Ramos (cell line): ENCODE results near the gene IL18RAP.

ENCODE experiments used
- in situ Hi-C: fragments of 300-500 bp; cut with MboI; formaldehyde crosslinking; loops from one replicate; pipeline ENCODE4 v1.14.3; 2022; ENCODE audit warnings: low sequenced_read_pairs; ENCODE audit not compliant: unreplicated experiment

IL18RAP gene

GRCh38 chr2:102449370-102449974 is 26.5 kb downstream of the IL18RAP start:
- in situ Hi-C loops: no loop called here

- in situ Hi-C loops: no loop called here
These were observed 29.0 kb downstream of the IL18RAP start for GRCh38 chr2:102451968-102452367.

- in situ Hi-C loops: no loop called here
These were observed 30.5 kb downstream of the IL18RAP start for GRCh38 chr2:102453501-102453900.

GRCh38 chr2:102455061-102455670 is 32.2 kb downstream of the IL18RAP start:
- in situ Hi-C loops: no loop called here

- in situ Hi-C loops: no loop called here
These were observed 37.5 kb downstream of the IL18RAP start for GRCh38 chr2:102460467-102460866.

- in situ Hi-C loops: no loop called here
These were observed 38.2 kb downstream of the IL18RAP start for GRCh38 chr2:102461188-102461587.

GRCh38 chr2:102463160-102463559 is 40.2 kb downstream of the IL18RAP start:
- in situ Hi-C loops: no loop called here

GRCh38 chr2:102470168-102470567 is 47.2 kb downstream of the IL18RAP start:
- in situ Hi-C loops: no loop called here

GRCh38 chr2:102473020-102473419 is 50.1 kb downstream of the IL18RAP start, which contains the start of gene SLC9A4:
SLC9A4 (plus strand) TSS chr2:102473226; CDS start chr2:102473760, 534 bp downstream.
- in situ Hi-C loops: no loop called here

- in situ Hi-C loops: no loop called here
These were observed 50.7 kb downstream of the IL18RAP start for GRCh38 chr2:102473631-102474030.

- in situ Hi-C loops: no loop called here
These were observed 51.8 kb downstream of the IL18RAP start for GRCh38 chr2:102474785-102475184.

- in situ Hi-C loops: no loop called here
These were observed 55.9 kb downstream of the IL18RAP start for GRCh38 chr2:102478686-102479470.

- in situ Hi-C loops: no loop called here
These were observed 57.6 kb downstream of the IL18RAP start for GRCh38 chr2:102480285-102481195.

- in situ Hi-C loops: no loop called here
These were observed 59.0 kb downstream of the IL18RAP start for GRCh38 chr2:102481931-102482330.

GRCh38 chr2:102483086-102483485 is 60.1 kb downstream of the IL18RAP start:
- in situ Hi-C loops: no loop called here

- in situ Hi-C loops: no loop called here
These were observed 61.5 kb downstream of the IL18RAP start for GRCh38 chr2:102484310-102485061.

- in situ Hi-C loops: no loop called here
These were observed 62.3 kb downstream of the IL18RAP start for GRCh38 chr2:102485147-102485785.

- in situ Hi-C loops: no loop called here
These were observed 64.2 kb downstream of the IL18RAP start for GRCh38 chr2:102486941-102487702.
